Pancreas (tissue), 10 donors: Measurements from ENCODE around the gene PKD1L1. TPM values are rescaled to one million over a fixed set of nuclear protein-coding genes. Genes with fewer than 3 reads are reported as not detected.

Source experiments
- ATAC-seq, 4 donors: fragments of 200-7000 bp; cut with Tn5 transposase; one replicate each; pipeline versions ENCODE4 v1.8.0 to v1.9.1; 2020; ENCODE audit warnings: mild to moderate bottlenecking in 4 of 4, moderate library complexity in 4 of 4
- DNase-seq, 6 donors: peaks; one replicate each; pipeline ENCODE4 v3.0.0-alpha.2; 2020
- FAIRE-seq: peaks from 2 replicates; lab custom pipeline; 2012; peaks lifted over from hg19 to GRCh38; lab: Jason Lieb, UNC
- H3K27ac ChIP-seq, 4 donors: fragments of 200-600 bp; sonication (generic); 1 replicate in 3 of 4; 2 replicates in 1 of 4; pipeline versions ENCODE4 v1.5.0 to v1.8.0; 2020
- H3K27me3 ChIP-seq, 4 donors: fragments of 200-600 bp; one replicate each; pipeline ENCODE4 v1.8.0; 2021
- H3K36me3 ChIP-seq, 3 donors: fragments of 200-600 bp; sonication (generic) in 1 of 3; one replicate each; pipeline versions ENCODE4 v1.5.0 to v1.8.0; 2020 to 2021
- H3K4me1 ChIP-seq, 3 donors: fragments of 200-600 bp; one replicate each; pipeline ENCODE4 v1.8.0; 2021
- H3K4me3 ChIP-seq, 4 donors: fragments of 200-600 bp; sonication (generic) in 2 of 4; one replicate each; pipeline versions ENCODE4 v1.5.0 to v1.8.0; 2020 to 2021
- H3K9me3 ChIP-seq, 4 donors: fragments of 200-600 bp; one replicate each; pipeline ENCODE4 v1.8.0; 2021
- CTCF ChIP-seq, 4 donors: fragments of 200-600 bp; sonication (generic) in 3 of 4; IDR thresholded peaks; one replicate each; pipeline versions ENCODE4 v1.5.0 to v1.8.0; 2021; ENCODE audit warnings: antibody characterized with exemption in 4 of 4
- WGBS, 2 donors: extraction: QIAGEN DNeasy Blood & Tissue Kit; methylation state at CpG; one replicate each; pipeline ENCODE4 v1.1.7; 2013; 5-methylcytosine and 5-hydroxymethylcytosine counted together
- intact Hi-C, 3 donors: fragments of 100-400 bp; cut with DNase I; formaldehyde crosslinking; loops; one replicate each; pipeline versions ENCODE4 v1.11.1 to v1.14.2; 2022
- polyA plus RNA-seq, 2 donors: library from polyadenylated mRNA; stranded (reverse); fragments of 200-250 nt; gene quantifications; one replicate each; pipeline ENCODE4 v1.2.3, GENCODE V29; 2013
- total RNA-seq, 6 donors: library from RNA; stranded (reverse); fragmentation: NEBNext Ultra II Directional in 4 of 6; extraction: Animal tissue kit (Norgen Biotek cat#: 25700) in 4 of 6; gene quantifications; one replicate each; pipeline versions ENCODE4 v1.2.1 to v1.2.4, GENCODE V29; 2021 to 2023
- donor health status: healthy with polysubstance abuse.
- donor health status: DM: no; HTN: no; CAD: no; lungs with moderate emphysema.
- donor health status: DM: no; HTN: no; CAD: no.
- donor health status: control.
- donor health status: control.
- donor health status: Bipolar disorder and iron deficiency.
- donor health status: DM: yes; HTN: yes; CAD: no.
- donor health status: DM: no; HTN: no; CAD: no.
- donor health status: DM: no; HTN: no; CAD: no.
- donor health status: DM: yes; HTN: yes; CAD: no.

PKD1L1 gene
- total and polyA plus RNA-seq, 8 donors: 0.03 to 0.54 (median 0.13) TPM

GRCh38 chr7:47933215-47933614, 15.1 kb downstream of the PKD1L1 start:
- Histone ChIP-seq H3K4me3 (no peak overlapping the region), H3K4me1 (no peaks in the 10 kb centered on the region), H3K36me3 (no peaks in the 10 kb centered on the region), H3K27ac (no peak overlapping the region), H3K9me3 (no peaks in the 10 kb centered on the region), H3K27me3 (no peaks in the 10 kb centered on the region)
- no peak for DNase-seq
- no peak for FAIRE-seq
- ATAC-seq: no peak
- no peak for TF ChIP-seq CTCF (IDR thresholded peaks at IDR 0.05)
- intact Hi-C loops: no loop called here
- 80 to 84% methylated on average over 8 of the region's 8 CpGs for WGBS, 2 donors

- H3K4me1 ChIP-seq: no peaks in the 10 kb centered on the region
- H3K27me3 ChIP-seq: no peaks in the 10 kb centered on the region
- H3K27ac ChIP-seq: no peak overlapping the region
- intact Hi-C loops: no loop called here
- ATAC-seq: no peak
- H3K4me3 ChIP-seq: no peak overlapping the region
- 84 to 88% methylated on average over 11 of the region's 11 CpGs for WGBS, 2 donors
- no peak for DNase-seq
- no peaks in the 10 kb centered on the region for H3K9me3 ChIP-seq
- no peak for FAIRE-seq
- no peak for TF ChIP-seq CTCF (IDR thresholded peaks at IDR 0.05)
- H3K36me3 ChIP-seq: no peaks in the 10 kb centered on the region
Observed at GRCh38 chr7:47932466-47933037, 15.7 kb downstream of the PKD1L1 start.

GRCh38 chr7:47932016-47932415, 16.2 kb downstream of the PKD1L1 start:
- Histone ChIP-seq H3K4me3 (no peak overlapping the region), H3K27ac (no peak overlapping the region), H3K36me3 (no peaks in the 10 kb centered on the region), H3K4me1 (no peaks in the 10 kb centered on the region), H3K27me3 (no peaks in the 10 kb centered on the region), H3K9me3 (no peaks in the 10 kb centered on the region)
- intact Hi-C loops: no loop called here
- FAIRE-seq (no peak), ATAC-seq (peak in 2 of 4 donors; percentile 46 to 61), DNase-seq (no peak)
- 52 to 53% methylated on average over 6 of the region's 6 CpGs for WGBS, 2 donors
- TF ChIP-seq CTCF (IDR thresholded peaks at IDR 0.05): no peak

GRCh38 chr7:47931005-47932004, 17.0 kb downstream of the PKD1L1 start:
- WGBS, 2 donors: 83 to 94% methylated on average over 18 of the region's 18 CpGs
- H3K4me3 ChIP-seq: no peak overlapping the region
- no peaks in the 10 kb centered on the region for H3K4me1 ChIP-seq
- H3K27ac ChIP-seq: no peak overlapping the region
- no peak for DNase-seq
- intact Hi-C loops: no loop called here
- ATAC-seq: no peak
- no peaks in the 10 kb centered on the region for H3K27me3 ChIP-seq
- no peak for FAIRE-seq
- no peaks in the 10 kb centered on the region for H3K36me3 ChIP-seq
- H3K9me3 ChIP-seq: no peaks in the 10 kb centered on the region
- TF ChIP-seq CTCF (IDR thresholded peaks at IDR 0.05): no peak
